B cell (primary cell): Measurements from ENCODE around the gene ZCCHC24. TPM values are rescaled to one million over a fixed set of nuclear protein-coding genes. Genes with fewer than 3 reads are reported as not detected.

Experiments used
- ATAC-seq: fragments of 200-7000 bp; cut with Tn5 transposase; one replicate; pipeline ENCODE4 v1.10.0; 2021; ENCODE audit warnings: low read depth, mild to moderate bottlenecking, moderate number of reproducible peaks, moderate library complexity
- CTCF ChIA-PET: fragments of 350-600 bp; sonication (Branson Sonifier 250); formaldehyde crosslinking; loops from one replicate; lab custom pipeline; 2021; ENCODE audit warnings: antibody characterized with exemption, inconsistent platforms; lab: Charles Lee
- POLR2A ChIA-PET: fragments of 350-600 bp; sonication (Branson Sonifier 250); formaldehyde crosslinking; loops from one replicate; lab custom pipeline; 2021; ENCODE audit warnings: antibody characterized with exemption; lab: Charles Lee
- DNase-seq: peaks from one replicate; pipeline ENCODE4 v3.0.0; 2013
- H2AFZ ChIP-seq: 2 replicates; pipeline ENCODE4 v1.6.1; 2012; ENCODE audit warnings: mild to moderate bottlenecking, low read depth, low read length; ENCODE audit not compliant: insufficient read depth, poor library complexity, severe bottlenecking
- H3K27ac ChIP-seq, 2 donors: 1 replicate in 1 of 2; 2 replicates in 1 of 2; pipeline ENCODE4 v1.5.1; 2012 to 2013; ENCODE audit warnings: low read length in 2 of 2, mild to moderate bottlenecking in 2 of 2, moderate library complexity in 1 of 2
- H3K27me3 ChIP-seq, 4 experiments: fragments of 200-600 bp in 1 of 4; sonication (generic) in 1 of 4; replicated peaks in 1 of 4; 1 replicate in 2 of 4; 2 replicates in 2 of 4; pipeline versions ENCODE4 v1.6.1 to v1.7.0; 2013 to 2016; ENCODE audit warnings: low read length in 3 of 4, mild to moderate bottlenecking in 2 of 4, mixed read lengths in 1 of 4, moderate library complexity in 1 of 4; ENCODE audit not compliant: insufficient read depth in 4 of 4, control insufficient read depth in 3 of 4; ENCODE audit errors: control extremely low read depth in 1 of 4
- H3K36me3 ChIP-seq, 2 experiments: replicated peaks in 1 of 2; 1 replicate in 1 of 2; 2 replicates in 1 of 2; pipeline versions ENCODE4 v1.6.1 to v1.7.1; 2013; ENCODE audit warnings: low read length in 1 of 2; ENCODE audit not compliant: insufficient read depth in 2 of 2, control insufficient read depth in 1 of 2; ENCODE audit errors: control extremely low read depth in 1 of 2, extremely low read depth in 1 of 2
- H3K4me1 ChIP-seq, 2 donors: fragments of 200-600 bp in 1 of 2; sonication (generic) in 1 of 2; 1 replicate in 1 of 2; 2 replicates in 1 of 2; pipeline versions ENCODE4 v1.5.1 to v1.6.1; 2013 to 2017; ENCODE audit warnings: low read length in 2 of 2; ENCODE audit not compliant: control insufficient read depth in 2 of 2, insufficient read depth in 2 of 2
- H3K4me2 ChIP-seq: replicated peaks from 2 replicates; pipeline ENCODE3; 2012; ENCODE audit warnings: mild to moderate bottlenecking, low read depth, low read length; ENCODE audit not compliant: poor library complexity, severe bottlenecking
- H3K4me3 ChIP-seq, 5 experiments: fragments of 200-600 bp in 1 of 5; sonication (generic) in 1 of 5; 1 replicate in 3 of 5; 2 replicates in 2 of 5; pipeline versions ENCODE4 v1.5.1 to v1.7.0; 2011 to 2016; ENCODE audit warnings: low read length in 4 of 5, mild to moderate bottlenecking in 4 of 5, low read depth in 2 of 5, control low read depth in 1 of 5, moderate library complexity in 1 of 5; ENCODE audit not compliant: insufficient read depth in 1 of 5; ENCODE audit errors: control extremely low read depth in 1 of 5, extremely low read depth in 1 of 5
- H3K79me2 ChIP-seq: fragments of 200-600 bp; sonication (generic); one replicate; pipeline ENCODE4 v1.6.0; 2016; ENCODE audit warnings: low read length; ENCODE audit not compliant: control insufficient read depth, insufficient read depth
- H3K9ac ChIP-seq: fragments of 200-600 bp; sonication (generic); 2 replicates; pipeline ENCODE4 v1.6.1; 2017; ENCODE audit warnings: mild to moderate bottlenecking, low read length, moderate library complexity
- H3K9me3 ChIP-seq, 3 donors: one replicate each; pipeline versions ENCODE4 v1.6.1 to v1.7.1; 2013; ENCODE audit warnings: low read length in 2 of 3; ENCODE audit not compliant: control insufficient read depth in 2 of 3, insufficient read depth in 1 of 3; ENCODE audit errors: control extremely low read depth in 1 of 3
- H4K20me1 ChIP-seq: 2 replicates; pipeline ENCODE4 v1.6.0; 2012; ENCODE audit warnings: mild to moderate bottlenecking, low read length; ENCODE audit not compliant: insufficient read depth, control insufficient read depth, poor library complexity, severe bottlenecking
- H3K27ac Mint-ChIP-seq: one replicate; pipeline ENCODE4 v1.8.0; 2021; ENCODE audit warnings: mixed read lengths
- H3K27me3 Mint-ChIP-seq: one replicate; pipeline ENCODE4 v1.8.0; 2021; ENCODE audit warnings: mixed read lengths
- H3K4me1 Mint-ChIP-seq: one replicate; pipeline ENCODE4 v1.8.0; 2021; ENCODE audit warnings: mixed read lengths
- H3K4me3 Mint-ChIP-seq: one replicate; pipeline ENCODE4 v1.8.0; 2021; ENCODE audit warnings: mixed read lengths
- H3K9me3 Mint-ChIP-seq: one replicate; pipeline ENCODE4 v1.8.0; 2022; ENCODE audit warnings: mixed read lengths; ENCODE audit not compliant: insufficient read depth
- CTCF ChIP-seq: fragments of 200-600 bp; IDR thresholded peaks from one replicate; pipeline ENCODE4 v1.8.0; 2022; ENCODE audit warnings: antibody characterized with exemption, mild to moderate bottlenecking
- EZH2 ChIP-seq: IDR thresholded peaks from 2 replicates; pipeline ENCODE4 v1.6.1; 2012; ENCODE audit warnings: borderline replicate concordance, low read depth, mild to moderate bottlenecking, moderate library complexity, low read length; ENCODE audit not compliant: insufficient read depth, poor library complexity, severe bottlenecking
- WGBS: methylation state at CpG from one replicate; pipeline ENCODE4 v1.1.5; 2013; ENCODE audit warnings: missing lambda C conversion rate; ENCODE audit not compliant: insufficient coverage; 5-methylcytosine and 5-hydroxymethylcytosine counted together
- intact Hi-C: fragments of 100-400 bp; cut with micrococcal nuclease; formaldehyde crosslinking; loops from one replicate; pipeline ENCODE4 v1.10.0; 2022
- polyA plus RNA-seq: library from polyadenylated mRNA; depleted of rRNA; stranded (reverse); fragments of >200 nt; gene quantifications from 2 replicates; pipeline ENCODE4 v1.2.3, GENCODE V29; 2012
- total RNA-seq, 2 donors: library from RNA; stranded (reverse); fragments of 120-200 nt in 1 of 2; gene quantifications; 1 replicate in 1 of 2; 2 replicates in 1 of 2; pipeline versions ENCODE4 v1.2.3 to v1.2.4, GENCODE V29; 2013 to 2022

ZCCHC24 gene
- total and polyA plus RNA-seq, 2 donors (not counting 1 experiment from before 2014, with no cell fraction given) = 0.34 to 2.3 TPM

DNA sequence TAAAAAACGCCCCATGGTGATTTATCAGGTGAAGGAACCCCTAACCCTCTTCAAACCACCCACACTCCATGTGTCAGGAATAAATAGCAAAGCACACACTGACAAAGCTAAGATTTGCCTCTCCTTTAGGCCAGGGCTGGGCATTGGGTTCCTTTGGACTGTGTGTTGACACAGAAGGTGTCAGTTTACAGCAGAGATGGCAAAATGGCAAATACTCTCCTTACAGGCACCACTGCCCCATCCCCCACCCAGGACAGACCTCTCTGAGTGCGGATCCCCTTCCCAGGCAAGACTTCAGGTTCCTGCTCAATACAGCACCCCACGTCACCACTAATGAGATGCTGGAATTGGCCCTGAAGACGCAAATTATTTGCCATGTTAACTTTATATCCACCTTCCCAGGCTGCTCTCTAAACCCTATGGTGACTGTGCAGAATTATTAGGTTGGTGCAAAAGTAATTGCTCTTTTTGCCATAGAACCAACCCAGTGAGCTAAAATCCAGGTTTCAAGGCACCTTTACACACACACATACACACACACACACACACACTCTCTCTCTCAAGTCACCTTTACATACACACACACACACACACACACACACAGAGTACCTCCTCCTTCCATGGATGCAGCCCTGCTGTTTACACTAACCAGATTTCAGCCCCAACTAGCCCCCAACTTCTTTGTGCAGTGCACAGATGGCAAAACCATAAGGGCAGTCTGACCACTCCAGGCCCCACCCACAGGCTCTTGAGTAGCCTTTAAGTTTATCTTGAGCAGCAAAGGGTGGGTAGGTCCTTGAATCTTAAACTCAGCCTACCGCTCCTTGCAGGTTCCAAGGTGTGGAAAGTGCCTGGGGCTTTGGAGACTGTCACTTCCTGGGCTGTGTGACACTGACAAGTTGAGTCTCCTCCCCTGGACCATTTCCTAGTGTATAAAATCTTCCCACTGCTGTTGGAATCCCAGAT is 4.0 kb upstream of the ZCCHC24 start:
- Histone ChIP-seq H3K9me3 (no peaks in the 10 kb centered on the region), H3K27ac (no peak overlapping the region), H3K79me2 (no peaks in the 10 kb centered on the region), H2AFZ (no peak overlapping the region), H3K4me1 (peaks cover 4 to 13% of the 10 kb centered on the region in 2 donors), H3K4me2 (no peak overlapping the region), H3K9ac (no peak overlapping the region), H3K4me3 (no peak overlapping the region), H4K20me1 (no peaks in the 10 kb centered on the region), H3K36me3 (no peaks in the 10 kb centered on the region), H3K27me3 (no peaks in the 10 kb centered on the region)
- POLR2A ChIA-PET = no interaction called here
- H3K4me1 Mint-ChIP-seq = peaks cover 12% of the 10 kb centered on the region
- DNase-seq (no peak), ATAC-seq (no peak)
- H3K9me3 Mint-ChIP-seq = no peaks in the 10 kb centered on the region
- TF ChIP-seq EZH2 (no peak), CTCF (no peak)
- CTCF ChIA-PET = interaction anchor here (1.4 kb wide), 1 partner anchor 75 kb away, joined by 5 read pairs; no protein-coding TSS in a partner anchor
- no peak overlapping the region for H3K27ac Mint-ChIP-seq
- 94% methylated on average over 2 of the region's 5 CpGs for WGBS
- intact Hi-C loops = loop anchor here (10.0 kb wide), 3 partner anchors 65 to 755 kb away; partner anchors contain the start of gene ANXA11
- H3K27me3 Mint-ChIP-seq = no peaks in the 10 kb centered on the region
- no peak overlapping the region for H3K4me3 Mint-ChIP-seq

DNA sequence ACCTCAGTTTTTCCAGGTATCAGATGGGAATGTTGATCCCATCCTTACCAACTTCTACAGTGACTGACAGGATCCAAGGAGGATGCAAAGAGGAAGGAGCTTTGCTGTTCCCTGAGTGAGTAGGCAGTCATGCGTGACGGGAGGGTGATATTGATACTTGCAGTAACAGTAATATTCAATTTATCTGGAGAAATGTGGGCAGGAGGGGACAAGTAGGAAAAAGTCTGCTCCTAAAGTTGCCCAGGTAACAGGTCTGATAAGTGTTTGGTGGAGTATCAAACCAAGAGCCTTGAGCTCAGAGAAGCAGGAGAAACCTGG is 3.3 kb upstream of the ZCCHC24 start:
- no peak overlapping the region for H3K4me2 ChIP-seq
- peaks cover 12 to 21% of the 10 kb centered on the region in 2 donors for H3K4me1 ChIP-seq
- H3K36me3 ChIP-seq = no peaks in the 10 kb centered on the region
- ChIA-PET POLR2A (no interaction called here), CTCF (interaction anchor here (1.4 kb wide), 1 partner anchor 74 kb away, joined by 5 read pairs; no protein-coding TSS in a partner anchor)
- 100% methylated on average over 2 of the region's 2 CpGs for WGBS
- TF ChIP-seq CTCF = no peak
- no peak for TF ChIP-seq EZH2
- Mint-ChIP-seq H3K27ac (no peak overlapping the region), H3K9me3 (no peaks in the 10 kb centered on the region), H3K27me3 (no peaks in the 10 kb centered on the region), H3K4me3 (no peak overlapping the region), H3K4me1 (peaks cover 20% of the 10 kb centered on the region)
- no peak overlapping the region for H2AFZ ChIP-seq
- H3K9ac ChIP-seq = no peak overlapping the region
- no peak overlapping the region for H3K27ac ChIP-seq
- no peaks in the 10 kb centered on the region for H3K9me3 ChIP-seq
- intact Hi-C loops = loop anchor here (10.0 kb wide), 3 partner anchors 64 to 756 kb away; partner anchors contain the start of gene ANXA11
- peaks cover 6% of the 10 kb centered on the region for H4K20me1 ChIP-seq
- no peaks in the 10 kb centered on the region for H3K79me2 ChIP-seq
- H3K4me3 ChIP-seq = no peak overlapping the region
- no peaks in the 10 kb centered on the region for H3K27me3 ChIP-seq
- DNase-seq (no peak), ATAC-seq (no peak)
